HL-60 (cell line): Measurements from ENCODE around the gene DOK1.

Experiments used
- CTCF ChIP-seq: IDR thresholded peaks from one replicate; pipeline ENCODE4 v1.5.1; 2011; ENCODE audit warnings: low read length, control low read depth, inconsistent platforms; ENCODE audit not compliant: insufficient read depth
- SPI1 ChIP-seq: IDR thresholded peaks from 2 replicates; pipeline ENCODE4 v1.6.1; 2012; ENCODE audit warnings: low read depth, mild to moderate bottlenecking, borderline replicate concordance

GRCh38 chr2:74584088-74584645 is 29.6 kb downstream of the DOK1 start:
- TF ChIP-seq CTCF = no peak
- TF ChIP-seq SPI1 = no peak
